Peyer's patch (tissue), 4 donors: ENCODE measurements around the gene KCNRG.

ENCODE experiments used
- CTCF ChIP-seq, 6 experiments: fragments of 450-650 bp in 4 of 6; fragments of 200-600 bp in 2 of 6; sonication (generic) in 1 of 6; IDR thresholded peaks; one replicate each; pipeline ENCODE4 v1.5.1; 2017 to 2019; ENCODE audit warnings: antibody characterized with exemption in 6 of 6, mild to moderate bottlenecking in 3 of 6, moderate library complexity in 1 of 6
- POLR2A ChIP-seq, 2 donors: fragments of 450-650 bp; IDR thresholded peaks; one replicate each; pipeline ENCODE4 v1.5.1; 2017; ENCODE audit warnings: antibody characterized with exemption in 2 of 2, mild to moderate bottlenecking in 2 of 2, moderate library complexity in 2 of 2

GRCh38 chr13:50014386-50014785 lies 858 bp upstream of the KCNRG start:
- TF ChIP-seq CTCF (IDR thresholded peaks at IDR 0.05): no peak
- no peak for TF ChIP-seq POLR2A (IDR thresholded peaks at IDR 0.05)
